ENCODE measurements around the gene DNAH14.

DNAH14 gene

GRCh38 chr1:225435957-225436392 is 506.5 kb downstream of the DNAH14 start:
- TF ChIP-seq CTCF (IDR thresholded peaks at IDR 0.05; ENCODE audit: low read length) = no peak
- TF ChIP-seq EZH2phosphoT487 (IDR thresholded peaks at IDR 0.05; ENCODE audit: low read length) = no peak
- TF ChIP-seq EZH2 (optimal IDR thresholded peaks at IDR 0.05; ENCODE audit: low read depth, low read length) = no peak
- no peak overlapping the region for H3K27ac ChIP-seq (ENCODE audit: low read length)
- no peaks in the 10 kb centered on the region for H3K9me3 ChIP-seq (replicated peaks; ENCODE audit: insufficient read depth, low read length)
- no peak overlapping the region for H3K4me3 ChIP-seq (ENCODE audit: low read length)
- H3F3A ChIP-seq (ENCODE audit: insufficient read depth, low read length) = no peaks in the 10 kb centered on the region
- no peak for DNase-seq
- H3K9ac ChIP-seq (ENCODE audit: low read length) = no peak overlapping the region
- no peaks in the 10 kb centered on the region for H3K9me2 ChIP-seq (replicated peaks; ENCODE audit: insufficient read depth, low read length)
- no peaks in the 10 kb centered on the region for H3K79me2 ChIP-seq (ENCODE audit: low read length)
- no peak overlapping the region for H3K4me2 ChIP-seq (ENCODE audit: low read depth, low read length)
- no peaks in the 10 kb centered on the region for H3K36me3 ChIP-seq (replicated peaks; ENCODE audit: insufficient read depth, low read length)
- no peak overlapping the region for H2AFZ ChIP-seq (ENCODE audit: low read length)
- H3K4me1 ChIP-seq (ENCODE audit: low read length) = peaks cover under 1% of the 10 kb centered on the region; the same call in 1 of the 2 replicates
- H4K20me1 ChIP-seq (ENCODE audit: insufficient read depth, low read length) = no peaks in the 10 kb centered on the region
- no peaks in the 10 kb centered on the region for H3K27me3 ChIP-seq (replicated peaks; ENCODE audit: insufficient read depth, low read length)

GRCh38 chr1:225437710-225438437 is 508.4 kb downstream of the DNAH14 start:
- H3K9ac ChIP-seq (ENCODE audit: low read length) = no peak overlapping the region
- no peak overlapping the region for H3K4me2 ChIP-seq (ENCODE audit: low read depth, low read length)
- H3K27me3 ChIP-seq (replicated peaks; ENCODE audit: insufficient read depth, low read length) = no peaks in the 10 kb centered on the region
- DNase-seq = no peak
- H3K4me3 ChIP-seq (ENCODE audit: low read length) = no peak overlapping the region
- H3F3A ChIP-seq (ENCODE audit: insufficient read depth, low read length) = peaks cover 18% of the 10 kb centered on the region
- H3K27ac ChIP-seq (ENCODE audit: low read length) = no peak overlapping the region
- H3K36me3 ChIP-seq (replicated peaks; ENCODE audit: insufficient read depth, low read length) = no peaks in the 10 kb centered on the region
- no peaks in the 10 kb centered on the region for H4K20me1 ChIP-seq (ENCODE audit: insufficient read depth, low read length)
- H2AFZ ChIP-seq (ENCODE audit: low read length) = no peak overlapping the region
- H3K4me1 ChIP-seq (ENCODE audit: low read length) = peaks cover 16% of the 10 kb centered on the region
- H3K9me3 ChIP-seq (replicated peaks; ENCODE audit: insufficient read depth, low read length) = no peaks in the 10 kb centered on the region
- H3K9me2 ChIP-seq (replicated peaks; ENCODE audit: insufficient read depth, low read length) = no peaks in the 10 kb centered on the region
- no peak for TF ChIP-seq EZH2 (optimal IDR thresholded peaks at IDR 0.05; ENCODE audit: low read depth, low read length)
- no peak for TF ChIP-seq EZH2phosphoT487 (IDR thresholded peaks at IDR 0.05; ENCODE audit: low read length)
- peak; percentile 51 for TF ChIP-seq CTCF (IDR thresholded peaks at IDR 0.05; ENCODE audit: low read length)
- H3K79me2 ChIP-seq (ENCODE audit: low read length) = no peaks in the 10 kb centered on the region

GRCh38 chr1:225440380-225441221 is 511.1 kb downstream of the DNAH14 start:
- Histone ChIP-seq H3K4me2 (ENCODE audit: low read depth, low read length) (no peak overlapping the region), H3K36me3 (replicated peaks; ENCODE audit: insufficient read depth, low read length) (no peaks in the 10 kb centered on the region), H2AFZ (ENCODE audit: low read length) (peak overlapping the region; percentile 44), H3K9me3 (replicated peaks; ENCODE audit: insufficient read depth, low read length) (no peaks in the 10 kb centered on the region), H4K20me1 (ENCODE audit: insufficient read depth, low read length) (no peaks in the 10 kb centered on the region), H3K9ac (ENCODE audit: low read length) (no peak overlapping the region), H3K4me3 (ENCODE audit: low read length) (no peak overlapping the region), H3K27me3 (replicated peaks; ENCODE audit: insufficient read depth, low read length) (no peaks in the 10 kb centered on the region), H3K27ac (ENCODE audit: low read length) (no peak overlapping the region), H3K9me2 (replicated peaks; ENCODE audit: insufficient read depth, low read length) (no peaks in the 10 kb centered on the region), H3K4me1 (ENCODE audit: low read length) (peaks cover 35% of the 10 kb centered on the region), H3F3A (ENCODE audit: insufficient read depth, low read length) (peaks cover 40% of the 10 kb centered on the region), H3K79me2 (ENCODE audit: low read length) (no peaks in the 10 kb centered on the region)
- no peak for DNase-seq
- TF ChIP-seq EZH2 (optimal IDR thresholded peaks at IDR 0.05; ENCODE audit: low read depth, low read length) (no peak), EZH2phosphoT487 (IDR thresholded peaks at IDR 0.05; ENCODE audit: low read length) (no peak), CTCF (IDR thresholded peaks at IDR 0.05; ENCODE audit: low read length) (no peak)

All from MM.1S (cell line).